Astrocyte (in vitro differentiated cells and primary cell): Measurements from ENCODE around the gene CORO7. TPM values are rescaled to one million over a fixed set of nuclear protein-coding genes. Genes with fewer than 3 reads are reported as not detected.
"Not testable (repeated sequence)": the region's sequence is repeated elsewhere in the genome, so short reads cannot be mapped to it uniquely, and the experiment has no call there.

Experiments used
- DNase-seq: peaks from one replicate; pipeline ENCODE4 v3.0.0-alpha.2; 2010; ENCODE audit warnings: low read depth
- FAIRE-seq: peaks from 2 replicates; lab custom pipeline; 2011; peaks lifted over from hg19 to GRCh38; lab: Jason Lieb, UNC
- H2AFZ ChIP-seq: 2 replicates; pipeline ENCODE4 v1.6.0; 2012; ENCODE audit warnings: low read depth, low read length, inconsistent platforms
- H3K27ac ChIP-seq: 2 replicates; pipeline ENCODE4 v1.5.1; 2011; ENCODE audit warnings: low read depth, low read length, inconsistent platforms
- H3K27me3 ChIP-seq: 2 replicates; pipeline ENCODE4 v1.6.0; 2011; ENCODE audit warnings: low read length, inconsistent platforms; ENCODE audit not compliant: insufficient read depth
- H3K36me3 ChIP-seq: 2 replicates; pipeline ENCODE4 v1.5.1; 2011; ENCODE audit warnings: low read length, inconsistent platforms; ENCODE audit not compliant: insufficient read depth
- H3K4me1 ChIP-seq: 2 replicates; pipeline ENCODE4 v1.5.1; 2011; ENCODE audit warnings: low read length, inconsistent platforms; ENCODE audit not compliant: insufficient read depth
- H3K4me2 ChIP-seq: 2 replicates; pipeline ENCODE4 v1.6.0; 2012; ENCODE audit warnings: low read length, inconsistent platforms
- H3K4me3 ChIP-seq: 2 replicates; pipeline ENCODE4 v1.5.1; 2011; ENCODE audit warnings: low read depth, mild to moderate bottlenecking, low read length, inconsistent platforms; ENCODE audit not compliant: insufficient read depth
- H3K79me2 ChIP-seq: 2 replicates; pipeline ENCODE4 v1.6.0; 2012; ENCODE audit warnings: mild to moderate bottlenecking, low read length, inconsistent platforms; ENCODE audit not compliant: insufficient read depth
- H3K9ac ChIP-seq: 2 replicates; pipeline ENCODE4 v1.6.0; 2012; ENCODE audit warnings: mild to moderate bottlenecking, low read length, inconsistent platforms
- H3K9me3 ChIP-seq: 2 replicates; pipeline ENCODE4 v1.5.1; 2012; ENCODE audit warnings: low read depth, mild to moderate bottlenecking, low read length, inconsistent platforms; ENCODE audit not compliant: insufficient read depth
- H4K20me1 ChIP-seq: 2 replicates; pipeline ENCODE4 v1.6.0; 2012; ENCODE audit warnings: low read length, inconsistent platforms; ENCODE audit not compliant: insufficient read depth
- H3K27ac Mint-ChIP-seq: one replicate; pipeline ENCODE4 v1.8.0; 2021; ENCODE audit warnings: mild to moderate bottlenecking, mixed read lengths; ENCODE audit not compliant: unreplicated experiment
- H3K27me3 Mint-ChIP-seq: one replicate; pipeline ENCODE4 v1.8.0; 2021; ENCODE audit warnings: low read depth, mixed read lengths; ENCODE audit not compliant: unreplicated experiment
- H3K36me3 Mint-ChIP-seq: one replicate; pipeline ENCODE4 v1.8.0; 2021; ENCODE audit warnings: low read depth, mixed read lengths; ENCODE audit not compliant: unreplicated experiment
- H3K4me1 Mint-ChIP-seq: one replicate; pipeline ENCODE4 v1.8.0; 2021; ENCODE audit warnings: low read depth, mixed read lengths; ENCODE audit not compliant: unreplicated experiment
- H3K4me3 Mint-ChIP-seq: one replicate; pipeline ENCODE4 v1.8.0; 2021; ENCODE audit warnings: mild to moderate bottlenecking, moderate library complexity, mixed read lengths; ENCODE audit not compliant: unreplicated experiment
- H3K9me3 Mint-ChIP-seq: one replicate; pipeline ENCODE4 v1.8.0; 2021; ENCODE audit warnings: mild to moderate bottlenecking, mixed read lengths; ENCODE audit not compliant: unreplicated experiment
- EZH2 ChIP-seq: IDR thresholded peaks from 2 replicates; pipeline ENCODE4 v1.6.1; 2012; ENCODE audit warnings: mild to moderate bottlenecking, low read length, inconsistent platforms; ENCODE audit not compliant: insufficient read depth
- total RNA-seq: library from RNA; stranded (reverse); gene quantifications from 2 replicates; pipeline ENCODE4 v1.2.1, GENCODE V29; 2021
- TF ChIP-seq, protein P1 (sequence below): IDR thresholded peaks from 2 replicates; pipeline ENCODE4 v1.5.1; 2011; ENCODE audit warnings: low read depth, mild to moderate bottlenecking, inconsistent platforms, low read length, moderate library complexity; ENCODE audit not compliant: insufficient read depth

Gene CORO7
- total RNA-seq, 1 donor from 2014 or later, result 26.4 TPM

DNA sequence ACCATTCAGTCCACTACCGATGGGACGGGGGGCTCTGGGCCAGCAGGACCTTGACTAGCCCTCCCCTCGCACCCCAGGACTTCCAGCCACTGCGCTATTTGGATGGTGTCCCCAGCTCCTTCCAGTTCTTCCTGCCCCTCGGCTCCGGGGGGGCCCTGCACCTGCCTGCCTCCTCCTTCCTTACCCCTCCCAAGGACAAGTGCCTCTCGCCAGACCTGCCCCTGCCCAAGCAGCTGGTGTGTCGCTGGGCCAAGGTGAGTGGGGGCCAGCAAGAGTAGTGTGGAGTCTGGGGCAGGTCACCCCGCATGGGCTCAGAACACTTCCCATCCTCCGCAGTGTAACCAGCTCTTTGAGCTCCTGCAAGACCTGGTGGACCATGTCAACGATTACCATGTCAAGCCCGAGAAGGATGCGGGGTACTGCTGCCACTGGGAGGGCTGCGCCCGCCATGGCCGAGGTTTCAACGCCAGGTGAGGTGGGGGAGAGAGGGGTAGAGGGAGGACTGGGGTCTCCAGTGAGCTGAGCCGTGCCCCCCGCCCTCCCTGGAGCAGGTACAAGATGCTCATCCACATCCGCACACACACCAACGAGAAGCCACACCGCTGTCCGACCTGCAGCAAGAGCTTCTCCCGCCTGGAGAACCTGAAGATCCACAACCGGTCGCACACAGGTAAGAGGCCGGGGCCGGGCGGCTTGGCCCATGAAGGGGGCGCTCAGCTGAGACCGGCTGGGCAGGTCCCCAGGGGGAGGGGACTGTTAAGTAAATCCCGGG, 81.5 kb downstream of the CORO7 start:
- Histone ChIP-seq H3K27ac (no peak overlapping the region), H3K9me3 (no peaks in the 10 kb centered on the region), H3K79me2 (peaks cover 27% of the 10 kb centered on the region), H3K4me1 (no peaks in the 10 kb centered on the region), H4K20me1 (peaks cover 74% of the 10 kb centered on the region), H3K9ac (no peak overlapping the region), H3K4me2 (no peak overlapping the region), H2AFZ (no peak overlapping the region), H3K36me3 (peaks cover 3% of the 10 kb centered on the region), H3K4me3 (no peak overlapping the region), H3K27me3 (no peaks in the 10 kb centered on the region)
- Mint-ChIP-seq H3K4me3 (no peak overlapping the region), H3K4me1 (no peaks in the 10 kb centered on the region), H3K27me3 (no peaks in the 10 kb centered on the region), H3K36me3 (peaks cover 5% of the 10 kb centered on the region), H3K9me3 (no peaks in the 10 kb centered on the region), H3K27ac (no peak overlapping the region)
- TF ChIP-seq, protein P1, sequence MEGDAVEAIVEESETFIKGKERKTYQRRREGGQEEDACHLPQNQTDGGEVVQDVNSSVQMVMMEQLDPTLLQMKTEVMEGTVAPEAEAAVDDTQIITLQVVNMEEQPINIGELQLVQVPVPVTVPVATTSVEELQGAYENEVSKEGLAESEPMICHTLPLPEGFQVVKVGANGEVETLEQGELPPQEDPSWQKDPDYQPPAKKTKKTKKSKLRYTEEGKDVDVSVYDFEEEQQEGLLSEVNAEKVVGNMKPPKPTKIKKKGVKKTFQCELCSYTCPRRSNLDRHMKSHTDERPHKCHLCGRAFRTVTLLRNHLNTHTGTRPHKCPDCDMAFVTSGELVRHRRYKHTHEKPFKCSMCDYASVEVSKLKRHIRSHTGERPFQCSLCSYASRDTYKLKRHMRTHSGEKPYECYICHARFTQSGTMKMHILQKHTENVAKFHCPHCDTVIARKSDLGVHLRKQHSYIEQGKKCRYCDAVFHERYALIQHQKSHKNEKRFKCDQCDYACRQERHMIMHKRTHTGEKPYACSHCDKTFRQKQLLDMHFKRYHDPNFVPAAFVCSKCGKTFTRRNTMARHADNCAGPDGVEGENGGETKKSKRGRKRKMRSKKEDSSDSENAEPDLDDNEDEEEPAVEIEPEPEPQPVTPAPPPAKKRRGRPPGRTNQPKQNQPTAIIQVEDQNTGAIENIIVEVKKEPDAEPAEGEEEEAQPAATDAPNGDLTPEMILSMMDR, result no peak
- no peak for TF ChIP-seq EZH2
- FAIRE-seq (no peak), DNase-seq (no peak)

DNA sequence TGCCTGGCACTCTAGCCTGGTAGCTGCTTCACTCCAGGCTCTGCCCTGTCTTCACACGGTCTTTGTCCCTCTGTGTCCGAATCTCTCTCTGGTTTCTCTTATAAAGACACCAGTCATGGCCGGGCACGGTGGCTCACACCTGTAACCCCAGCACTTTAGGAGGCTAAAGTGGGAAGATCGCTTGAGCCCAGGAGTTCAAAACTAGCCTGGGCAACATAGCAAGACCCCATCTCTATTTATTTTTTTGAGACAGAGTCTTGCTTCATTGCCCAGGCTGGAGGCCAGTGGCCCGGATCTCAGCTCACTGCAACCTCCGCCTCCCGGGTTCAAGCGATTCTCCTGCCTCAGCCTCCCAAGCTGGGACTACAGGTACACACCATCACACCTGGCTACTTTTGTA, 82.7 kb downstream of the CORO7 start:
- H3K4me1 ChIP-seq, H3K36me3 Mint-ChIP-seq, H3K27ac Mint-ChIP-seq, H3K4me3 Mint-ChIP-seq, H3K27ac ChIP-seq, H3K27me3 Mint-ChIP-seq, H3K4me2 ChIP-seq, FAIRE-seq, DNase-seq, H3K27me3 ChIP-seq, H3K9me3 Mint-ChIP-seq, H3K4me1 Mint-ChIP-seq, H2AFZ ChIP-seq, H3K9ac ChIP-seq, H3K36me3 ChIP-seq, H3K4me3 ChIP-seq, H3K9me3 ChIP-seq: not testable (repeated sequence)
- Histone ChIP-seq H3K79me2 (peaks cover 39% of the 10 kb centered on the region), H4K20me1 (peaks cover 78% of the 10 kb centered on the region)

DNA sequence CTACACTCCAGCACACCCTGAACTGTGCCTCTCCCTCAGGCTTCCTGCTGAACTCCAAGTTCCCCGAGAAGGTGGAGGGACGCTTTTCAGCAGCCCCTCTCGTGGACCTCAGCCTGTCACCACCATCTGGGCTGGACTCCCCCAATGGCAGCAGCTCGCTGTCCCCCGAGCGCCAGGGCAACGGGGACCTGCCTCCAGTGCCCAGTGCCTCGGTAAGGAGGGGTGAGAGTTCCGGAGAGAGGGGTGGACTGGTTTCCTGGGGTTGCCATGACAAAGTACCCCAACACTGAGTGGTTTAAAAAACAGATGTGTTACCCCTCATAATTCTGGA, 83.1 kb downstream of the CORO7 start:
- Mint-ChIP-seq H3K4me1 (peaks cover 5% of the 10 kb centered on the region), H3K4me3 (no peak overlapping the region), H3K27me3 (no peaks in the 10 kb centered on the region), H3K9me3 (no peaks in the 10 kb centered on the region), H3K27ac (no peak overlapping the region), H3K36me3 (peaks cover 5% of the 10 kb centered on the region)
- H3K9ac ChIP-seq, result no peak overlapping the region
- peaks cover 3% of the 10 kb centered on the region for H3K36me3 ChIP-seq
- H3K4me2 ChIP-seq, result no peak overlapping the region
- H2AFZ ChIP-seq, result no peak overlapping the region
- H3K4me1 ChIP-seq, result peaks cover 10% of the 10 kb centered on the region
- TF ChIP-seq EZH2, result no peak
- TF ChIP-seq, protein P1, result no peak
- peaks cover 78% of the 10 kb centered on the region for H4K20me1 ChIP-seq
- H3K79me2 ChIP-seq, result peaks cover 44% of the 10 kb centered on the region
- H3K4me3 ChIP-seq, result no peak overlapping the region
- H3K27ac ChIP-seq, result no peak overlapping the region
- FAIRE-seq, result no peak
- no peaks in the 10 kb centered on the region for H3K9me3 ChIP-seq
- no peaks in the 10 kb centered on the region for H3K27me3 ChIP-seq
- DNase-seq, result no peak
